Thyroid gland (tissue), 4 donors: Measurements from ENCODE around the gene EFHD2. TPM values are rescaled to one million over a fixed set of nuclear protein-coding genes. Genes with fewer than 3 reads are reported as not detected.

Experiments used
- DNase-seq, 2 donors: peaks; one replicate each; pipeline ENCODE4 v3.0.0-alpha.2; 2019
- H3K27ac ChIP-seq, 3 donors: fragments of 200-600 bp; sonication (generic); 1 replicate in 2 of 3; 2 replicates in 1 of 3; pipeline ENCODE4 v1.5.1; 2016 to 2019; ENCODE audit warnings: mild to moderate bottlenecking in 1 of 3, moderate library complexity in 1 of 3
- H3K27me3 ChIP-seq: fragments of 200-600 bp; sonication (generic); one replicate; pipeline ENCODE4 v1.5.1; 2019
- H3K36me3 ChIP-seq, 2 donors: fragments of 200-600 bp; sonication (generic); one replicate each; pipeline ENCODE4 v1.5.1; 2016 to 2019
- H3K4me1 ChIP-seq, 2 donors: fragments of 200-600 bp; sonication (generic); one replicate each; pipeline ENCODE4 v1.5.1; 2017 to 2019
- H3K4me3 ChIP-seq, 3 donors: fragments of 200-600 bp; sonication (generic); replicated peaks in 1 of 3; 1 replicate in 2 of 3; 2 replicates in 1 of 3; pipeline ENCODE4 v1.5.1; 2016; ENCODE audit warnings: mild to moderate bottlenecking in 1 of 3
- H3K9me3 ChIP-seq: fragments of 200-600 bp; sonication (generic); one replicate; pipeline ENCODE4 v1.5.1; 2017
- CTCF ChIP-seq, 6 experiments: fragments of 200-600 bp in 3 of 6; fragments of 450-650 bp in 3 of 6; sonication (generic) in 3 of 6; IDR thresholded peaks; one replicate each; pipeline ENCODE4 v1.5.1; 2016 to 2019; ENCODE audit warnings: antibody characterized with exemption in 6 of 6, mild to moderate bottlenecking in 2 of 6, inconsistent platforms in 1 of 6, moderate library complexity in 1 of 6
- POLR2A ChIP-seq, 2 donors: fragments of 450-650 bp; IDR thresholded peaks; one replicate each; pipeline ENCODE4 v1.6.1; 2017; ENCODE audit warnings: antibody characterized with exemption in 2 of 2, mild to moderate bottlenecking in 2 of 2, moderate library complexity in 1 of 2
- WGBS, 2 donors: methylation state at CpG; one replicate each; pipeline ENCODE4 v1.1.5; 2017; 5-methylcytosine and 5-hydroxymethylcytosine counted together
- intact Hi-C: fragments of 100-400 bp; cut with DNase I; formaldehyde crosslinking; loops from one replicate; pipeline ENCODE4 v1.15.1; 2023
- total RNA-seq, 4 donors: library from RNA; depleted of rRNA; stranded (reverse); fragments of >200 nt; gene quantifications; one replicate each; pipeline ENCODE4 v1.2.3, GENCODE V29; 2016

Gene EFHD2
- total RNA-seq, 4 donors from 2014 or later = 50.9 to 62.6 (median 56.7) TPM

- Histone ChIP-seq H3K9me3 (no peaks in the 10 kb centered on the region), H3K4me3 (no peak overlapping the region), H3K27ac (no peak overlapping the region), H3K36me3 (no peaks in the 10 kb centered on the region), H3K27me3 (no peaks in the 10 kb centered on the region), H3K4me1 (no peaks in the 10 kb centered on the region)
- TF ChIP-seq CTCF (IDR thresholded peaks at IDR 0.05) (no peak), POLR2A (IDR thresholded peaks at IDR 0.05) (no peak)
- DNase-seq = no peak
- 93% methylated on average over 19 to 22 of the region's 22 CpGs for WGBS, 2 donors
- intact Hi-C loops = no loop called here
Observed at GRCh38 chr1:15380601-15381508, 28.8 kb upstream of the EFHD2 start.

GRCh38 chr1:15381805-15382204, 27.9 kb upstream of the EFHD2 start:
- Histone ChIP-seq H3K27ac (no peak overlapping the region), H3K4me1 (peaks cover 0 to under 1% of the 10 kb centered on the region in 2 donors), H3K4me3 (no peak overlapping the region), H3K36me3 (no peaks in the 10 kb centered on the region), H3K9me3 (no peaks in the 10 kb centered on the region), H3K27me3 (no peaks in the 10 kb centered on the region)
- WGBS, 2 donors = 90 to 94% methylated on average over 12 of the region's 12 CpGs
- TF ChIP-seq POLR2A (IDR thresholded peaks at IDR 0.05) (no peak), CTCF (IDR thresholded peaks at IDR 0.05) (no peak)
- DNase-seq = no peak
- intact Hi-C loops = no loop called here

GRCh38 chr1:15382601-15383518, 26.8 kb upstream of the EFHD2 start:
- Histone ChIP-seq H3K27ac (no peak overlapping the region), H3K36me3 (no peaks in the 10 kb centered on the region), H3K27me3 (no peaks in the 10 kb centered on the region), H3K9me3 (no peaks in the 10 kb centered on the region), H3K4me3 (no peak overlapping the region), H3K4me1 (peaks cover 0 to 6% of the 10 kb centered on the region in 2 donors)
- 92% methylated on average over 23 of the region's 26 CpGs for WGBS, 2 donors
- no peak for DNase-seq
- TF ChIP-seq CTCF (IDR thresholded peaks at IDR 0.05) (no peak), POLR2A (IDR thresholded peaks at IDR 0.05) (no peak)
- intact Hi-C loops = no loop called here

GRCh38 chr1:15383810-15384209, 25.9 kb upstream of the EFHD2 start:
- 98 to 100% methylated on average over 3 to 5 of the region's 5 CpGs for WGBS, 2 donors
- Histone ChIP-seq H3K27me3 (no peaks in the 10 kb centered on the region), H3K27ac (no peak overlapping the region), H3K9me3 (no peaks in the 10 kb centered on the region), H3K36me3 (no peaks in the 10 kb centered on the region), H3K4me3 (no peak overlapping the region), H3K4me1 (peaks cover 5 to 14% of the 10 kb centered on the region in 2 donors)
- TF ChIP-seq POLR2A (IDR thresholded peaks at IDR 0.05) = no peak
- no peak for TF ChIP-seq CTCF (IDR thresholded peaks at IDR 0.05)
- intact Hi-C loops = no loop called here
- no peak for DNase-seq
